ENCODE data around the gene SMIM9. TPM values are rescaled to one million over a fixed set of nuclear protein-coding genes. Genes with fewer than 3 reads are reported as not detected.
A peak's percentile ranks its signal among the peaks of the same experiment; 100 is the strongest.
"Not testable (repeated sequence)": the region's sequence is repeated elsewhere in the genome, so short reads cannot be mapped to it uniquely, and the experiment has no call there.

Gene SMIM9
- not detected for polyA plus RNA-seq (2012; ENCODE audit: insufficient read depth, insufficient read length, low read depth)

- no peak within 1 kb of the TSS for H3K4me3 ChIP-seq (ENCODE audit: low read depth, low read length)
- H3K36me3 ChIP-seq, result no peaks in the 10 kb centered on the region
- no peak for TF ChIP-seq CTCF (IDR thresholded peaks at IDR 0.05; ENCODE audit: low read depth, low read length)
- H3K9me3 ChIP-seq, result no peaks in the 10 kb centered on the region
- no peak for DNase-seq
- no peaks in the 10 kb centered on the region for H3K27me3 ChIP-seq
- no peaks in the 10 kb centered on the region for H3K4me1 ChIP-seq
These were observed at the start of gene SMIM9 for GRCh38 chrX:154834562-154834961. Gene SMIM9, minus strand, starts transcription at chrX:154834662. Its CDS starts 3,806 bp downstream, at chrX:154830856.

GRCh38 chrX:154884069-154884468 lies 49.6 kb upstream of the SMIM9 start:
- not testable (repeated sequence) for H3K36me3 ChIP-seq; H3K4me3 ChIP-seq (ENCODE audit: low read depth, low read length)

GRCh38 chrX:154873329-154873728 lies 38.9 kb upstream of the SMIM9 start:
- TF ChIP-seq CTCF (IDR thresholded peaks at IDR 0.05; ENCODE audit: low read depth, low read length), result no peak

More at GRCh38 chrX:154884069-154884468, 49.6 kb upstream of the SMIM9 start:
- not testable (repeated sequence) for H3K4me1 ChIP-seq, DNase-seq, H3K27me3 ChIP-seq, H3K9me3 ChIP-seq

GRCh38 chrX:154868522-154868921 lies 34.1 kb upstream of the SMIM9 start:
- H3K27me3 ChIP-seq; H3K36me3 ChIP-seq; H3K4me1 ChIP-seq; DNase-seq; H3K9me3 ChIP-seq; H3K4me3 ChIP-seq (ENCODE audit: low read depth, low read length): not testable (repeated sequence)

More at GRCh38 chrX:154873329-154873728, 38.9 kb upstream of the SMIM9 start:
- no peak overlapping the region for H3K4me3 ChIP-seq (ENCODE audit: low read depth, low read length)
- H3K27me3 ChIP-seq, result no peaks in the 10 kb centered on the region
- H3K4me1 ChIP-seq, result no peaks in the 10 kb centered on the region
- no peaks in the 10 kb centered on the region for H3K36me3 ChIP-seq
- no peak for DNase-seq
- H3K9me3 ChIP-seq, result no peaks in the 10 kb centered on the region

- no peaks in the 10 kb centered on the region for H3K4me1 ChIP-seq
- no peaks in the 10 kb centered on the region for H3K27me3 ChIP-seq
- H3K4me3 ChIP-seq (ENCODE audit: low read depth, low read length), result no peak overlapping the region
- no peaks in the 10 kb centered on the region for H3K9me3 ChIP-seq
- no peak for TF ChIP-seq CTCF (IDR thresholded peaks at IDR 0.05; ENCODE audit: low read depth, low read length)
- no peaks in the 10 kb centered on the region for H3K36me3 ChIP-seq
- no peak for DNase-seq
These were observed 20.8 kb upstream of the SMIM9 start for GRCh38 chrX:154855256-154855655.

- no peak for DNase-seq
- no peaks in the 10 kb centered on the region for H3K36me3 ChIP-seq
- no peaks in the 10 kb centered on the region for H3K4me1 ChIP-seq
- H3K9me3 ChIP-seq, result no peaks in the 10 kb centered on the region
- no peak for TF ChIP-seq CTCF (IDR thresholded peaks at IDR 0.05; ENCODE audit: low read depth, low read length)
- H3K4me3 ChIP-seq (ENCODE audit: low read depth, low read length), result no peak overlapping the region
- no peaks in the 10 kb centered on the region for H3K27me3 ChIP-seq
These were observed 16.6 kb upstream of the SMIM9 start for GRCh38 chrX:154850957-154851611.

- Histone ChIP-seq H3K9me3 (no peaks in the 10 kb centered on the region), H3K27me3 (no peaks in the 10 kb centered on the region), H3K4me1 (no peaks in the 10 kb centered on the region), H3K36me3 (no peaks in the 10 kb centered on the region), H3K4me3 (ENCODE audit: low read depth, low read length) (no peak overlapping the region)
- TF ChIP-seq CTCF (IDR thresholded peaks at IDR 0.05; ENCODE audit: low read depth, low read length), result peak; percentile 63
- no peak for DNase-seq
These were observed 6.4 kb upstream of the SMIM9 start for GRCh38 chrX:154840856-154841255.

All from BE2C (cell line).